SHP77 (cell line): ENCODE results near the gene DLG2.

Source experiments
- DNase-seq, 2 experiments: peaks; one replicate each; lab custom pipeline; 2025; lab: John Stamatoyannopoulos, UW

Gene DLG2

GRCh38 chr11:85558411-85558810, 68.7 kb downstream of the DLG2 start:
- DNase-seq: no peak

- no peak for DNase-seq
Observed at GRCh38 chr11:85551881-85552280, 75.3 kb downstream of the DLG2 start.

- DNase-seq: no peak
Observed at GRCh38 chr11:85541683-85542082, 85.5 kb downstream of the DLG2 start.

- DNase-seq: no peak
Observed at GRCh38 chr11:85540635-85541205, 86.4 kb downstream of the DLG2 start.

- DNase-seq: no peak
Observed at GRCh38 chr11:85540181-85540580, 87.0 kb downstream of the DLG2 start.

- no peak for DNase-seq
Observed at GRCh38 chr11:85539740-85540139, 87.4 kb downstream of the DLG2 start.

- DNase-seq: no peak
Observed at GRCh38 chr11:85539029-85539689, 88.0 kb downstream of the DLG2 start.

- no peak for DNase-seq
Observed at GRCh38 chr11:85536438-85536837, 90.7 kb downstream of the DLG2 start.

- DNase-seq: no peak
Observed at GRCh38 chr11:85534806-85535205, 92.3 kb downstream of the DLG2 start.

GRCh38 chr11:85531191-85531897, 95.8 kb downstream of the DLG2 start:
- no peak for DNase-seq

- no peak for DNase-seq
Observed at GRCh38 chr11:85530634-85531033, 96.5 kb downstream of the DLG2 start.

GRCh38 chr11:85526564-85526963, 100.6 kb downstream of the DLG2 start:
- DNase-seq: no peak

- no peak for DNase-seq
Observed at GRCh38 chr11:85525686-85526085, 101.5 kb downstream of the DLG2 start.

GRCh38 chr11:85517272-85517671, 109.9 kb downstream of the DLG2 start:
- no peak for DNase-seq

GRCh38 chr11:85495918-85496317, 131.2 kb downstream of the DLG2 start:
- no peak for DNase-seq

- no peak for DNase-seq
Observed at GRCh38 chr11:85494396-85494795, 132.7 kb downstream of the DLG2 start.

GRCh38 chr11:85485902-85486301, 141.2 kb downstream of the DLG2 start:
- no peak for DNase-seq

- DNase-seq: no peak
Observed at GRCh38 chr11:85483861-85484260, 143.3 kb downstream of the DLG2 start.

GRCh38 chr11:85481862-85482261, 145.3 kb downstream of the DLG2 start:
- no peak for DNase-seq

GRCh38 chr11:85475660-85476517, 151.3 kb downstream of the DLG2 start:
- no peak for DNase-seq

GRCh38 chr11:85472953-85473352, 154.2 kb downstream of the DLG2 start:
- no peak for DNase-seq

GRCh38 chr11:85464283-85464682, 162.9 kb downstream of the DLG2 start:
- DNase-seq: no peak

GRCh38 chr11:85459304-85459703, 167.8 kb downstream of the DLG2 start:
- DNase-seq: no peak
